ENCODE results near the gene BZW1. TPM values are rescaled to one million over a fixed set of nuclear protein-coding genes. Genes with fewer than 3 reads are reported as not detected.

Gene BZW1
- total RNA-seq, 1 experiment from 2014 or later, result 454 TPM

DNA sequence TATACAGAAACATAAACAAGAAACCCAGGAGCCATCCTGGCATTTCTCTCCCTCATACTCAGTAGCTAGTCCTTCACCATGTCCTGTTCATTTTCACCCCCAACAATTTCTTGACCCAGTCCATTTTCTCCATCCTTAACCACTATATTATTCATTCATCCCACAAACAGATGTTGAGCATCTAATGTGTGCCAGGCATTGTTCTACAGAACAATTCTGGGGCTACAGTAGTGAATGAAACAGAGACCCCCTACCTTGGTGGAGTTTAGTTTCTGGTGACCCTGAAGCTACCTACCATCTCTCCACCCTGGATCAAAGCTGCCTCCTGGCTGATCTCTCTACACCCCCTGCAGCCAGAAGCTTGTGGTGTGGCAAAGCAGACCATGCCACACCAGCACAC, 27.5 kb upstream of the BZW1 start:
- no peak overlapping the region for H3K27ac ChIP-seq (ENCODE audit: low read depth, low read length)
- no peaks in the 10 kb centered on the region for H3K27me3 ChIP-seq (ENCODE audit: insufficient read depth, low read length)
- H2AFZ ChIP-seq (ENCODE audit: low read depth, low read length, poor library complexity, severe bottlenecking), result no peak overlapping the region
- intact Hi-C loops (cut with micrococcal nuclease), result no loop called here
- no peak for DNase-seq (ENCODE audit: low read depth, low spot score)
- H4K20me1 ChIP-seq (ENCODE audit: insufficient read depth), result no peaks in the 10 kb centered on the region
- no peaks in the 10 kb centered on the region for H3K9me2 ChIP-seq (ENCODE audit: insufficient read depth)
- H3K4me2 ChIP-seq (ENCODE audit: low read length), result no peak overlapping the region
- no TSS peak for BruUV-seq (replicated peaks)
- ATAC-seq, result no peak
- ChIA-PET RAD21 (ENCODE audit: low non-redundant PET in 1 of 2, low total read pairs in 2 of 2, uncharacterized antibody in 2 of 2, unreplicated experiment in 2 of 2) (no interaction called here), CTCF (no interaction called here), POLR2A (interaction anchor here (1.6 kb wide), 1 partner anchor 70 kb away, joined by 3 read pairs; no protein-coding TSS in a partner anchor)
- no peak overlapping the region for H3K4me3 ChIP-seq (replicated peaks in 1 of 2; ENCODE audit: low read depth in 1 of 2, low read length in 2 of 2)
- H3K9me3 ChIP-seq (ENCODE audit: control insufficient read depth in 1 of 2, insufficient read depth in 1 of 2, low read depth in 1 of 2, low read length in 2 of 2), result no peaks in the 10 kb centered on the region
- no peaks in the 10 kb centered on the region for H3K36me3 ChIP-seq (ENCODE audit: control insufficient read depth in 1 of 2, insufficient read depth in 2 of 2, low read length in 2 of 2)
- H3K4me1 ChIP-seq (ENCODE audit: control insufficient read depth in 1 of 2, insufficient read depth in 2 of 2, low read length in 2 of 2), result peaks cover 17 to 44% of the 10 kb centered on the region in 2 experiments
- H3K79me2 ChIP-seq (ENCODE audit: insufficient read depth, low read length), result no peaks in the 10 kb centered on the region
- TF ChIP-seq YY1 (IDR thresholded peaks at IDR 0.05; ENCODE audit: extremely low read depth, insufficient replicate concordance, low read depth, low read length), result no peak
- TF ChIP-seq FOSL1 (IDR thresholded peaks at IDR 0.05; ENCODE audit: low read depth), result no peak
- TF ChIP-seq EGR1 (IDR thresholded peaks at IDR 0.05; ENCODE audit: low read depth), result no peak
- TF ChIP-seq, protein P1, sequence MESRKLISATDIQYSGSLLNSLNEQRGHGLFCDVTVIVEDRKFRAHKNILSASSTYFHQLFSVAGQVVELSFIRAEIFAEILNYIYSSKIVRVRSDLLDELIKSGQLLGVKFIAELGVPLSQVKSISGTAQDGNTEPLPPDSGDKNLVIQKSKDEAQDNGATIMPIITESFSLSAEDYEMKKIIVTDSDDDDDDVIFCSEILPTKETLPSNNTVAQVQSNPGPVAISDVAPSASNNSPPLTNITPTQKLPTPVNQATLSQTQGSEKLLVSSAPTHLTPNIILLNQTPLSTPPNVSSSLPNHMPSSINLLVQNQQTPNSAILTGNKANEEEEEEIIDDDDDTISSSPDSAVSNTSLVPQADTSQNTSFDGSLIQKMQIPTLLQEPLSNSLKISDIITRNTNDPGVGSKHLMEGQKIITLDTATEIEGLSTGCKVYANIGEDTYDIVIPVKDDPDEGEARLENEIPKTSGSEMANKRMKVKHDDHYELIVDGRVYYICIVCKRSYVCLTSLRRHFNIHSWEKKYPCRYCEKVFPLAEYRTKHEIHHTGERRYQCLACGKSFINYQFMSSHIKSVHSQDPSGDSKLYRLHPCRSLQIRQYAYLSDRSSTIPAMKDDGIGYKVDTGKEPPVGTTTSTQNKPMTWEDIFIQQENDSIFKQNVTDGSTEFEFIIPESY (IDR thresholded peaks at IDR 0.05; ENCODE audit: extremely low read depth, insufficient replicate concordance, low read length), result no peak
- TF ChIP-seq, protein P2, sequence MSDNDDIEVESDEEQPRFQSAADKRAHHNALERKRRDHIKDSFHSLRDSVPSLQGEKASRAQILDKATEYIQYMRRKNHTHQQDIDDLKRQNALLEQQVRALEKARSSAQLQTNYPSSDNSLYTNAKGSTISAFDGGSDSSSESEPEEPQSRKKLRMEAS (IDR thresholded peaks at IDR 0.05), result no peak
- TF ChIP-seq CEBPB (IDR thresholded peaks at IDR 0.05; ENCODE audit: low read depth), result no peak
- TF ChIP-seq POLR2A (IDR thresholded peaks at IDR 0.05; ENCODE audit: borderline replicate concordance, extremely low read depth, insufficient read depth, insufficient read length), result no peak
- no peak for TF ChIP-seq ZNF274 (IDR thresholded peaks at IDR 0.05; ENCODE audit: low read depth, low read length)
- TF ChIP-seq, protein P3, sequence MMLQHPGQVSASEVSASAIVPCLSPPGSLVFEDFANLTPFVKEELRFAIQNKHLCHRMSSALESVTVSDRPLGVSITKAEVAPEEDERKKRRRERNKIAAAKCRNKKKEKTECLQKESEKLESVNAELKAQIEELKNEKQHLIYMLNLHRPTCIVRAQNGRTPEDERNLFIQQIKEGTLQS (IDR thresholded peaks at IDR 0.05), result no peak
- H3K9ac ChIP-seq (ENCODE audit: low read length), result no peak overlapping the region
